ENCODE results near the gene ATP23. TPM values are rescaled to one million over a fixed set of nuclear protein-coding genes. Genes with fewer than 3 reads are reported as not detected.

Gene ATP23
- total RNA-seq (2014; rRNA removed; shearing (Covaris generic)), result 275 and 410 TPM in 2 replicates

GRCh38 chr12:57941165-57941894, at the start of gene ATP23:
Gene ATP23 (plus strand): TSS chr12:57941567. CDS start chr12:57941702, 135 bp downstream.
- no peaks in the 10 kb centered on the region for H3K9me3 ChIP-seq (replicated peaks)
- H3K27ac ChIP-seq, result peak within 1 kb of the TSS; percentile 44
- H3K27me3 ChIP-seq (replicated peaks), result no peaks in the 10 kb centered on the region
- H3K4me1 ChIP-seq (replicated peaks), result peaks cover 24% of the 10 kb centered on the region
- peak within 1 kb of the TSS; percentile 65 for H3K4me3 ChIP-seq
- DNase-seq (ENCODE audit: low read depth in 1 of 2, low spot score in 2 of 2), result peak; percentile 100
- peaks cover 4% of the 10 kb centered on the region for H3K36me3 ChIP-seq

- Histone ChIP-seq H3K4me3 (no peak overlapping the region), H3K36me3 (no peaks in the 10 kb centered on the region), H3K4me1 (replicated peaks) (peaks cover 81% of the 10 kb centered on the region), H3K27ac (no peak overlapping the region), H3K9me3 (replicated peaks) (no peaks in the 10 kb centered on the region), H3K27me3 (replicated peaks) (no peaks in the 10 kb centered on the region)
- no peak for DNase-seq (ENCODE audit: low read depth in 1 of 2, low spot score in 2 of 2)
Observed at GRCh38 chr12:57892232-57892972, 49.0 kb upstream of the ATP23 start.

GRCh38 chr12:57893431-57894353, 47.7 kb upstream of the ATP23 start:
- H3K9me3 ChIP-seq (replicated peaks), result no peaks in the 10 kb centered on the region
- no peak for DNase-seq (ENCODE audit: low read depth in 1 of 2, low spot score in 2 of 2)
- H3K27me3 ChIP-seq (replicated peaks), result no peaks in the 10 kb centered on the region
- peak overlapping the region; percentile 76 for H3K27ac ChIP-seq
- H3K4me1 ChIP-seq (replicated peaks), result peaks cover 81% of the 10 kb centered on the region
- no peaks in the 10 kb centered on the region for H3K36me3 ChIP-seq
- H3K4me3 ChIP-seq, result no peak overlapping the region

GRCh38 chr12:57894399-57895292, 46.7 kb upstream of the ATP23 start:
- no peak overlapping the region for H3K4me3 ChIP-seq
- H3K9me3 ChIP-seq (replicated peaks), result no peaks in the 10 kb centered on the region
- H3K36me3 ChIP-seq, result no peaks in the 10 kb centered on the region
- H3K27me3 ChIP-seq (replicated peaks), result no peaks in the 10 kb centered on the region
- H3K27ac ChIP-seq, result peak overlapping the region; percentile 76
- H3K4me1 ChIP-seq (replicated peaks), result peaks cover 77% of the 10 kb centered on the region
- peak in 1 of 2 experiments; percentile 73 for DNase-seq (ENCODE audit: low read depth in 1 of 2, low spot score in 2 of 2)

GRCh38 chr12:57895389-57896114, 45.8 kb upstream of the ATP23 start:
- H3K4me3 ChIP-seq, result no peak overlapping the region
- H3K4me1 ChIP-seq (replicated peaks), result peaks cover 68% of the 10 kb centered on the region
- H3K27me3 ChIP-seq (replicated peaks), result no peaks in the 10 kb centered on the region
- peak in 1 of 2 experiments; percentile 74 for DNase-seq (ENCODE audit: low read depth in 1 of 2, low spot score in 2 of 2)
- no peaks in the 10 kb centered on the region for H3K36me3 ChIP-seq
- peak overlapping the region; percentile 86 for H3K27ac ChIP-seq
- no peaks in the 10 kb centered on the region for H3K9me3 ChIP-seq (replicated peaks)

GRCh38 chr12:57896115-57896433, 45.3 kb upstream of the ATP23 start:
- no peak for DNase-seq (ENCODE audit: low read depth in 1 of 2, low spot score in 2 of 2)
- peak overlapping the region; percentile 45 for H3K4me3 ChIP-seq
- no peaks in the 10 kb centered on the region for H3K27me3 ChIP-seq (replicated peaks)
- peak overlapping the region; percentile 86 for H3K27ac ChIP-seq
- H3K9me3 ChIP-seq (replicated peaks), result no peaks in the 10 kb centered on the region
- H3K4me1 ChIP-seq (replicated peaks), result peaks cover 65% of the 10 kb centered on the region
- no peaks in the 10 kb centered on the region for H3K36me3 ChIP-seq

- Histone ChIP-seq H3K27ac (peak overlapping the region; percentile 86), H3K4me3 (peak overlapping the region; percentile 45), H3K36me3 (no peaks in the 10 kb centered on the region), H3K9me3 (replicated peaks) (no peaks in the 10 kb centered on the region), H3K27me3 (replicated peaks) (no peaks in the 10 kb centered on the region), H3K4me1 (replicated peaks) (peaks cover 65% of the 10 kb centered on the region)
- peak in 1 of 2 experiments; percentile 100 for DNase-seq (ENCODE audit: low read depth in 1 of 2, low spot score in 2 of 2)
Observed at GRCh38 chr12:57896434-57897201, 44.7 kb upstream of the ATP23 start.

GRCh38 chr12:57897286-57897974, 43.9 kb upstream of the ATP23 start:
- H3K36me3 ChIP-seq, result no peaks in the 10 kb centered on the region
- H3K4me3 ChIP-seq, result peak overlapping the region; percentile 45
- H3K4me1 ChIP-seq (replicated peaks), result peaks cover 66% of the 10 kb centered on the region
- DNase-seq (ENCODE audit: low read depth in 1 of 2, low spot score in 2 of 2), result peak; percentile 70 to 89
- H3K9me3 ChIP-seq (replicated peaks), result no peaks in the 10 kb centered on the region
- H3K27ac ChIP-seq, result peak overlapping the region; percentile 86
- H3K27me3 ChIP-seq (replicated peaks), result no peaks in the 10 kb centered on the region

- H3K36me3 ChIP-seq, result no peaks in the 10 kb centered on the region
- no peaks in the 10 kb centered on the region for H3K27me3 ChIP-seq (replicated peaks)
- no peaks in the 10 kb centered on the region for H3K9me3 ChIP-seq (replicated peaks)
- no peak overlapping the region for H3K27ac ChIP-seq
- peak; percentile 73 for DNase-seq (ENCODE audit: low read depth in 1 of 2, low spot score in 2 of 2)
- H3K4me3 ChIP-seq, result no peak overlapping the region
- H3K4me1 ChIP-seq (replicated peaks), result peaks cover 65% of the 10 kb centered on the region
Observed at GRCh38 chr12:57898308-57898970, 42.9 kb upstream of the ATP23 start.

- no peaks in the 10 kb centered on the region for H3K27me3 ChIP-seq (replicated peaks)
- H3K27ac ChIP-seq, result no peak overlapping the region
- no peaks in the 10 kb centered on the region for H3K9me3 ChIP-seq (replicated peaks)
- peak; percentile 73 to 95 for DNase-seq (ENCODE audit: low read depth in 1 of 2, low spot score in 2 of 2)
- no peaks in the 10 kb centered on the region for H3K36me3 ChIP-seq
- H3K4me3 ChIP-seq, result no peak overlapping the region
- peaks cover 58% of the 10 kb centered on the region for H3K4me1 ChIP-seq (replicated peaks)
Observed at GRCh38 chr12:57899010-57899662, 42.2 kb upstream of the ATP23 start.
